ENCODE results near the gene NAA16. TPM values are rescaled to one million over a fixed set of nuclear protein-coding genes. Genes with fewer than 3 reads are reported as not detected.
"Not testable (repeated sequence)": the region's sequence is repeated elsewhere in the genome, so short reads cannot be mapped to it uniquely, and the experiment has no call there.

NAA16 gene
- total RNA-seq, 4 donors from 2014 or later: 13.8 to 22.0 (median 14.9) TPM

DNA sequence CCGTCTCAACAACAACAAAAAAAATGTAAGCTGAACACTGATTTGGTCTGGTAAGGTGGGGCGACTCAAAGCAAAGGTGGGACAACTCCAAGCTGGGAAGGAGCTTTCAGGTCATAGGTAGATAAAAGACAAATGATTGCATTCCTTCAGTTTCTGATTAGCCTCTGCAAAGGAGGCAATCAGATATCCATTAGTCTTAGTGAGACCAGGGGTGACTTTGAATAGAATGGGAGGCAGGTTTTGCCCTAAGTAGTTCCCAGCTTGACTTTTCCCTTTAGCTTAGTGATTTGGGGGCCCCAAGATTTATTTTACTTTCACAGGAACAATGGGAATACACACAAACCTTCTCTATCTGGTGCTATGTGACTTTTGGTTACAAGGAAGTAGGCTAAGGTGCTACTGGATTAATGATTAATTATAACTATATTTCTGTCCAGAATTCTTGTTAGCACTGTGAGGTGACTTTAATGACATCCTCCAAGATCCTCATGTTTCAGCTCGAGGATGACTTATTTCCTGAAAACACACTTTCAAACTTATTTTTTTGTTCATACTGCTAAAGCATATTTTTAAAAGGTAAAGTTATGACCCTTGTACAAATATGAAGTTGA lies 37.1 kb upstream of the NAA16 start:
- 77% methylated on average over 3 of the region's 3 CpGs for WGBS
- no peaks in the 10 kb centered on the region for H3K36me3 ChIP-seq
- no peak overlapping the region for H3K27ac ChIP-seq (replicated peaks in 1 of 4)
- H3K4me3 ChIP-seq: no peak overlapping the region
- no peak for TF ChIP-seq EP300 (IDR thresholded peaks at IDR 0.05)
- TF ChIP-seq, protein P1, sequence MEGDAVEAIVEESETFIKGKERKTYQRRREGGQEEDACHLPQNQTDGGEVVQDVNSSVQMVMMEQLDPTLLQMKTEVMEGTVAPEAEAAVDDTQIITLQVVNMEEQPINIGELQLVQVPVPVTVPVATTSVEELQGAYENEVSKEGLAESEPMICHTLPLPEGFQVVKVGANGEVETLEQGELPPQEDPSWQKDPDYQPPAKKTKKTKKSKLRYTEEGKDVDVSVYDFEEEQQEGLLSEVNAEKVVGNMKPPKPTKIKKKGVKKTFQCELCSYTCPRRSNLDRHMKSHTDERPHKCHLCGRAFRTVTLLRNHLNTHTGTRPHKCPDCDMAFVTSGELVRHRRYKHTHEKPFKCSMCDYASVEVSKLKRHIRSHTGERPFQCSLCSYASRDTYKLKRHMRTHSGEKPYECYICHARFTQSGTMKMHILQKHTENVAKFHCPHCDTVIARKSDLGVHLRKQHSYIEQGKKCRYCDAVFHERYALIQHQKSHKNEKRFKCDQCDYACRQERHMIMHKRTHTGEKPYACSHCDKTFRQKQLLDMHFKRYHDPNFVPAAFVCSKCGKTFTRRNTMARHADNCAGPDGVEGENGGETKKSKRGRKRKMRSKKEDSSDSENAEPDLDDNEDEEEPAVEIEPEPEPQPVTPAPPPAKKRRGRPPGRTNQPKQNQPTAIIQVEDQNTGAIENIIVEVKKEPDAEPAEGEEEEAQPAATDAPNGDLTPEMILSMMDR (IDR thresholded peaks at IDR 0.05): no peak
- no peak for TF ChIP-seq POLR2AphosphoS5 (IDR thresholded peaks at IDR 0.05)
- TF ChIP-seq POLR2A (IDR thresholded peaks at IDR 0.05; ENCODE audit: low read depth): no peak
- H3K27me3 ChIP-seq: no peaks in the 10 kb centered on the region
- no peaks in the 10 kb centered on the region for H3K4me1 ChIP-seq
- DNase-seq (ENCODE audit: extremely low spot score): no peak
- no peaks in the 10 kb centered on the region for H3K9me3 ChIP-seq
- intact Hi-C loops (cut with DNase I): no loop called here

DNA sequence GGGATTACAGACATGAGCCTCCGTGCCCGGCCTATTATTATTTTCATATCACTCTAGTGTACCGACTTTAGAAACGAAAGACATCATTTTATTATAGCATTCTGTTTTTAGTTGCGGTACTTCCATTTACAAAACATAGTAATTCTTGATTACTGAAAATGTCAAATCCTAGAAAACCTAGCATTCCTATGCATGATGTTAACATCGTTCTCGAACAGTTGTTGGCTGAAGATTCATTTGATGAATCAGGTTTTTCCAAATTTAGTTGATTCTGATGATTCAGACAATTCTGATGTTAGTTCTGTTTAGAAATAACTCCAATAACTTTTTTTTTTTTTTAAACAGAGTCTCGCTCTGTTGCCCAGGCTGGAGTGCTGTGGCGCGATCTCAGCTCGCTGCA lies 36.2 kb upstream of the NAA16 start:
- 91% methylated on average over 11 of the region's 11 CpGs for WGBS
- H3K36me3 ChIP-seq: no peaks in the 10 kb centered on the region
- no peak for DNase-seq (ENCODE audit: extremely low spot score)
- TF ChIP-seq POLR2A (IDR thresholded peaks at IDR 0.05; ENCODE audit: low read depth): no peak
- TF ChIP-seq EP300 (IDR thresholded peaks at IDR 0.05): no peak
- TF ChIP-seq, protein P1 (IDR thresholded peaks at IDR 0.05): no peak
- TF ChIP-seq POLR2AphosphoS5 (IDR thresholded peaks at IDR 0.05): no peak
- H3K27ac ChIP-seq (replicated peaks in 1 of 4): no peak overlapping the region
- H3K9me3 ChIP-seq: no peaks in the 10 kb centered on the region
- H3K27me3 ChIP-seq: no peaks in the 10 kb centered on the region
- H3K4me3 ChIP-seq: no peak overlapping the region
- no peaks in the 10 kb centered on the region for H3K4me1 ChIP-seq
- intact Hi-C loops (cut with DNase I): no loop called here

DNA sequence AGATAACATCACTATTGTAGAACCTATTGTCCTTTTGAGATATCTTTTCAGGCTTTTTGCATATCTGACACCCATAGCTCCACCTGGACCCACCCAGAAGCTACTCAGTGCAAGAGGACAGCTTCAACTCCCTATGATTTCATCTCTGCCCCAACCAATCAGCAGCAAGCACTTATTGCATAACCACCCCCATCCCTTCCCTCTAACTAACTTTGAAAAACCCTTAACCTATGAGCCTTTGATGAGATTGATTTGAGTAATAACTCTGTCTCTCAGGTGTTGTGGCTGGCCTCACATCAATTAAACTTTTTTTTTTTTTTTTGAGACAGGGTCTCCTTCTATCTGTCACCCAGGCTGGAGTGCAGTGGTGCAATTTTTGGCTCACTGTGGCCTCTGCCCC lies 34.2 kb upstream of the NAA16 start:
- intact Hi-C loops (cut with DNase I): no loop called here
- H3K27me3 ChIP-seq: no peaks in the 10 kb centered on the region
- H3K27ac ChIP-seq (replicated peaks in 1 of 4): no peak overlapping the region
- H3K36me3 ChIP-seq: no peaks in the 10 kb centered on the region
- no peaks in the 10 kb centered on the region for H3K9me3 ChIP-seq
- H3K4me1 ChIP-seq: no peaks in the 10 kb centered on the region
- DNase-seq (ENCODE audit: extremely low spot score): no peak
- H3K4me3 ChIP-seq: no peak overlapping the region
- TF ChIP-seq, protein P1 (IDR thresholded peaks at IDR 0.05): no peak
- no peak for TF ChIP-seq POLR2AphosphoS5 (IDR thresholded peaks at IDR 0.05)
- no peak for TF ChIP-seq POLR2A (IDR thresholded peaks at IDR 0.05; ENCODE audit: low read depth)
- no peak for TF ChIP-seq EP300 (IDR thresholded peaks at IDR 0.05)

DNA sequence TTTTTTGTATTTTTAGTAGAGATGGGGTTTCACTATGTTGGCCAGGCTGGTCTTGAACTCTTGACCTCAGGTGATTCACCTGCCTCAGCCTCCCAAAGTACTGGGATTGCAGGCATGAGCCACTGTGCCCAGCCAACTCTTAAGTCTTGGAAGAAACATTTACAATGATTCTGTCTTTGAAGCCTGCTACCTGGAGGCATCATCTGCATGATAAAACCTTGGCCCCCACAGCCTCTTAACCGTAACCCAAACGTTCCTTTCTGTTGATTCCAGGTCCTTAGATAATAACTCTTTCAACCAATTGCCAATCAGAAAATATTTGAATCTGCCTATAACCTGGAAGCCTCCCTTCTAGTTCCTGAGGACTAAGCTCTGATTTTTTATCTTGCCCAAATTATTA lies 31.9 kb upstream of the NAA16 start:
- H3K4me3 ChIP-seq; H3K9me3 ChIP-seq; H3K4me1 ChIP-seq; DNase-seq (ENCODE audit: extremely low spot score); intact Hi-C loops (cut with DNase I); H3K27ac ChIP-seq (replicated peaks in 1 of 4); H3K27me3 ChIP-seq; H3K36me3 ChIP-seq: not testable (repeated sequence)
- WGBS: 61% methylated on average over 2 of the region's 2 CpGs

DNA sequence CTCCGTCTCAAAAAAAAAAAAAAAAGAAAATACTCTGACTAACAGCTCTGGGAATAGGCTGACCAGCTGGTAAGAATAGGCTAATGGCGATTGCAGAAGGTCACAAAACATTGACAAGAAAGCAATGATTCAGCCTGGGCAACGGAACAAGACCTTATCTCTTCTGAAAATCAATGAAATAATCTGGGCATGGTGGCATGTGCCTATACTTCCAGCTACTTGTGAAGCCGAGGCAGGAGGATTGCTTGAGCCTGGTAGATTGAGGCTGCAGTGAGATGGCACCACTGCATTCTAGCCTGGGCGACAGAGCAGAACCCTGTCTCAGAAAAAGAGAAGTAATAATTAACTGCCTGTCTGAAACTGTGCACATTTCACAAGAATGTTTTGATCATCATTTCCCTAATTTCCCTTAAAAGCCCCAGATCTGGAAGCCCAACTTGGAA lies 28.9 kb upstream of the NAA16 start:
- DNase-seq (ENCODE audit: extremely low spot score): no peak
- H3K9me3 ChIP-seq: no peaks in the 10 kb centered on the region
- 87% methylated on average over 5 of the region's 5 CpGs for WGBS
- intact Hi-C loops (cut with DNase I): no loop called here
- H3K27ac ChIP-seq (replicated peaks in 1 of 4): no peak overlapping the region
- H3K4me3 ChIP-seq: no peak overlapping the region
- no peaks in the 10 kb centered on the region for H3K4me1 ChIP-seq
- H3K27me3 ChIP-seq: no peaks in the 10 kb centered on the region
- no peaks in the 10 kb centered on the region for H3K36me3 ChIP-seq
- TF ChIP-seq, protein P1 (IDR thresholded peaks at IDR 0.05): no peak
- no peak for TF ChIP-seq POLR2A (IDR thresholded peaks at IDR 0.05; ENCODE audit: low read depth)
